ENCODE results near the gene SELENON.

DNA sequence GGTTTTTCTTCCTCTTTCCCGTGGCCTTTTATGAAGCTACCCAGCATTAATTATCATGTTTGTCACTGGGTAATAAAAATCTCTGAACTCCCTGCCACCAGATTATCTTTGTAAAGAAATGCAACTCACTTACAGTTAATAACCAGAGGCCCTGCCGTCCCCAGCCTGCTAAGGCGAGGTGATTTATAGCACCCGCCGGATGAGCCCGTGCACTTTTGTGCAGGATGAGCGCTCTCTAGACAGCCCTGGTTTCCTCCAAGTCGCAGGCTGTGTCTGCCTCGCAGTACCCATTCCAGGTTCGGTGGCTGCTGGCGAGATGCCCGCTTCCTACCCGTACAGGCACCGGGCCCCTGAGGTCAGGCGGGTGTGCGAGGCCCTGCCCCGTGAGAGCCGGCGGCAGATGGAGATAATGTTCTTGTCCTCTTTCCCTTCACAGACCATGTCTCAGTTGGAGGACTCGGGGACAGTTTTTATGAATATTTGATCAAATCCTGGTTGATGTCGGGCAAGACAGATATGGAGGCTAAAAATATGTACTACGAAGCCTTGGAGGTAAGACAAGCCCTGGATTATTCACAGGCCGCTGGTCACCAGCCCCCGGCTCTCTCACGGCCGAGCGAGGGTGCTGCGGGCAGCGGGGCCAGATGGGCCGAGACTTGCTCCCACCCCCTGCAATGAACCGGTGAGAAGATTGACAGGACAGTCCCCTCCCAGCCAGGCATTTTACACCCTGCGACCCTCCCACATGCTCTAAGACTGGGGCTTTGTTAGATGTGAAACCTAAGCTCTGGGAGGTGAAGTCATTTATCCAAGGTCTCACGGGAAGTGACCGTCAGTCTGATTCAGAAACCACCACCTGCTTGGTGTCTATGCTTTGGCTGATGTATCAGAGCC is 28.5 kb upstream of the SELENON start:
- TF ChIP-seq POLR2AphosphoS5 (IDR thresholded peaks at IDR 0.05) (no peak), POLR2A (IDR thresholded peaks at IDR 0.05) (no peak)
- TF ChIP-seq, protein P1, sequence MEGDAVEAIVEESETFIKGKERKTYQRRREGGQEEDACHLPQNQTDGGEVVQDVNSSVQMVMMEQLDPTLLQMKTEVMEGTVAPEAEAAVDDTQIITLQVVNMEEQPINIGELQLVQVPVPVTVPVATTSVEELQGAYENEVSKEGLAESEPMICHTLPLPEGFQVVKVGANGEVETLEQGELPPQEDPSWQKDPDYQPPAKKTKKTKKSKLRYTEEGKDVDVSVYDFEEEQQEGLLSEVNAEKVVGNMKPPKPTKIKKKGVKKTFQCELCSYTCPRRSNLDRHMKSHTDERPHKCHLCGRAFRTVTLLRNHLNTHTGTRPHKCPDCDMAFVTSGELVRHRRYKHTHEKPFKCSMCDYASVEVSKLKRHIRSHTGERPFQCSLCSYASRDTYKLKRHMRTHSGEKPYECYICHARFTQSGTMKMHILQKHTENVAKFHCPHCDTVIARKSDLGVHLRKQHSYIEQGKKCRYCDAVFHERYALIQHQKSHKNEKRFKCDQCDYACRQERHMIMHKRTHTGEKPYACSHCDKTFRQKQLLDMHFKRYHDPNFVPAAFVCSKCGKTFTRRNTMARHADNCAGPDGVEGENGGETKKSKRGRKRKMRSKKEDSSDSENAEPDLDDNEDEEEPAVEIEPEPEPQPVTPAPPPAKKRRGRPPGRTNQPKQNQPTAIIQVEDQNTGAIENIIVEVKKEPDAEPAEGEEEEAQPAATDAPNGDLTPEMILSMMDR (IDR thresholded peaks at IDR 0.05) = no peak
